C4-2B (cell line): ENCODE data around the gene EPHB3.

Experiments used
- CTCF ChIP-seq: fragments of 450-650 bp; conservative IDR thresholded peaks from 2 replicates; pipeline ENCODE4 v1.5.1; 2017; ENCODE audit warnings: mild to moderate bottlenecking
- ZFX ChIP-seq: fragments of 450-650 bp; IDR thresholded peaks from 2 replicates; pipeline ENCODE4 v1.6.1; 2017

DNA sequence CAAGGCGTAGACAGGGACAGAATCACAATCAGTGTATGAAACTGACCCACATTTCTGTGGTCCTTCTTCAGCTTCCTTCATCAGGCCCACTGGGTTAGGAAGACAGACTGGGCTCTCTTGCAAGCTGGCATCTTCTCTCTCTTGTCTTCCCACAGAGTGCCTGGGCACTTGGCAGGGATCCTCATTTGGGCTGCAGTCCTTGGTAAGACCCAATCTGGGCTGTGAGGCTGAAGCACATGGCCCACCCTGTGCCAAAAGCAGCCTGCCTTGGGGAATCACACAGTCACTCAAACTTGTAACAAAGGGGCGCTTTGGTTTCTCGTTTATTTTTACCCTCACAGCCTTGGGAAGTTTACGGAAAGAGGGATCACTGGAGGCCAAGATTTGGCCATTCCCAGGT, 8.2 kb upstream of the EPHB3 start:
- TF ChIP-seq CTCF (no peak), ZFX (no peak)
